ENCODE data around the gene PGS1. TPM values are rescaled to one million over a fixed set of nuclear protein-coding genes. Genes with fewer than 3 reads are reported as not detected.

PGS1 gene
- total and polyA plus RNA-seq, 2 donors, result 33.7 to 44.0 TPM

GRCh38 chr17:78442648-78443218 lies 64.3 kb downstream of the PGS1 start:
- H3K36me3 ChIP-seq (ENCODE audit: insufficient read depth), result no peaks in the 10 kb centered on the region
- no peaks in the 10 kb centered on the region for H3K4me1 ChIP-seq (ENCODE audit: insufficient read depth)
- H3K4me3 ChIP-seq (ENCODE audit: low read depth, low read length), result no peak overlapping the region
- no peak for DNase-seq (ENCODE audit: extremely low spot score)
- H3K27ac ChIP-seq (ENCODE audit: low read depth), result no peak overlapping the region
- WGBS, result 58% methylated on average over 19 of the region's 19 CpGs

- DNase-seq (ENCODE audit: extremely low spot score), result no peak
- 86% methylated on average over 20 of the region's 20 CpGs for WGBS
- Histone ChIP-seq H3K36me3 (ENCODE audit: insufficient read depth) (no peaks in the 10 kb centered on the region), H3K27ac (ENCODE audit: low read depth) (no peak overlapping the region), H3K4me3 (ENCODE audit: low read depth, low read length) (no peak overlapping the region), H3K4me1 (ENCODE audit: insufficient read depth) (no peaks in the 10 kb centered on the region)
Observed at GRCh38 chr17:78444392-78444791, 65.9 kb downstream of the PGS1 start.

- Histone ChIP-seq H3K4me1 (ENCODE audit: insufficient read depth) (no peaks in the 10 kb centered on the region), H3K27ac (ENCODE audit: low read depth) (no peak overlapping the region), H3K4me3 (ENCODE audit: low read depth, low read length) (no peak overlapping the region), H3K36me3 (ENCODE audit: insufficient read depth) (no peaks in the 10 kb centered on the region)
- no peak for DNase-seq (ENCODE audit: extremely low spot score)
- WGBS, result 92% methylated on average over 7 of the region's 7 CpGs
Observed at GRCh38 chr17:78446833-78447232, 68.4 kb downstream of the PGS1 start.

- no peaks in the 10 kb centered on the region for H3K36me3 ChIP-seq (ENCODE audit: insufficient read depth)
- WGBS, result 62% methylated on average over 5 of the region's 5 CpGs
- no peak overlapping the region for H3K4me3 ChIP-seq (ENCODE audit: low read depth, low read length)
- no peak overlapping the region for H3K27ac ChIP-seq (ENCODE audit: low read depth)
- DNase-seq (ENCODE audit: extremely low spot score), result no peak
- no peaks in the 10 kb centered on the region for H3K4me1 ChIP-seq (ENCODE audit: insufficient read depth)
Observed at GRCh38 chr17:78448356-78448993, 70.0 kb downstream of the PGS1 start.

GRCh38 chr17:78449983-78450595 lies 71.6 kb downstream of the PGS1 start:
- 90% methylated on average over 14 of the region's 14 CpGs for WGBS
- no peaks in the 10 kb centered on the region for H3K36me3 ChIP-seq (ENCODE audit: insufficient read depth)
- H3K4me3 ChIP-seq (ENCODE audit: low read depth, low read length), result no peak overlapping the region
- H3K4me1 ChIP-seq (ENCODE audit: insufficient read depth), result no peaks in the 10 kb centered on the region
- no peak overlapping the region for H3K27ac ChIP-seq (ENCODE audit: low read depth)
- DNase-seq (ENCODE audit: extremely low spot score), result no peak

- 67% methylated on average over 20 of the region's 20 CpGs for WGBS
- no peak overlapping the region for H3K27ac ChIP-seq (ENCODE audit: low read depth)
- H3K4me3 ChIP-seq (ENCODE audit: low read depth, low read length), result no peak overlapping the region
- DNase-seq (ENCODE audit: extremely low spot score), result no peak
- H3K4me1 ChIP-seq (ENCODE audit: insufficient read depth), result no peaks in the 10 kb centered on the region
- no peaks in the 10 kb centered on the region for H3K36me3 ChIP-seq (ENCODE audit: insufficient read depth)
Observed at GRCh38 chr17:78450696-78451345, 72.4 kb downstream of the PGS1 start.

- Histone ChIP-seq H3K4me3 (ENCODE audit: low read depth, low read length) (no peak overlapping the region), H3K27ac (ENCODE audit: low read depth) (no peak overlapping the region), H3K36me3 (ENCODE audit: insufficient read depth) (no peaks in the 10 kb centered on the region), H3K4me1 (ENCODE audit: insufficient read depth) (no peaks in the 10 kb centered on the region)
- 81% methylated on average over 7 of the region's 7 CpGs for WGBS
- no peak for DNase-seq (ENCODE audit: extremely low spot score)
Observed at GRCh38 chr17:78451753-78452152, 73.3 kb downstream of the PGS1 start.

- WGBS, result 95% methylated on average over 20 of the region's 20 CpGs
- DNase-seq (ENCODE audit: extremely low spot score), result no peak
- no peaks in the 10 kb centered on the region for H3K36me3 ChIP-seq (ENCODE audit: insufficient read depth)
Observed at GRCh38 chr17:78454346-78454745, 75.9 kb downstream of the PGS1 start.

GRCh38 chr17:78458091-78458490 lies 79.6 kb downstream of the PGS1 start:
- Histone ChIP-seq H3K27ac (ENCODE audit: low read depth) (no peak overlapping the region), H3K4me3 (ENCODE audit: low read depth, low read length) (no peak overlapping the region), H3K36me3 (ENCODE audit: insufficient read depth) (no peaks in the 10 kb centered on the region), H3K4me1 (ENCODE audit: insufficient read depth) (no peaks in the 10 kb centered on the region)
- WGBS, result 79% methylated on average over 10 of the region's 10 CpGs
- no peak for DNase-seq (ENCODE audit: extremely low spot score)

More at GRCh38 chr17:78454346-78454745, 75.9 kb downstream of the PGS1 start:
- Histone ChIP-seq H3K4me3 (ENCODE audit: low read depth, low read length) (no peak overlapping the region), H3K27ac (ENCODE audit: low read depth) (no peak overlapping the region), H3K4me1 (ENCODE audit: insufficient read depth) (no peaks in the 10 kb centered on the region)

GRCh38 chr17:78458736-78459335 lies 80.4 kb downstream of the PGS1 start:
- DNase-seq (ENCODE audit: extremely low spot score), result no peak
- no peak overlapping the region for H3K27ac ChIP-seq (ENCODE audit: low read depth)
- no peak overlapping the region for H3K4me3 ChIP-seq (ENCODE audit: low read depth, low read length)
- 92% methylated on average over 37 of the region's 37 CpGs for WGBS
- H3K36me3 ChIP-seq (ENCODE audit: insufficient read depth), result no peaks in the 10 kb centered on the region
- H3K4me1 ChIP-seq (ENCODE audit: insufficient read depth), result no peaks in the 10 kb centered on the region

- Histone ChIP-seq H3K4me1 (ENCODE audit: insufficient read depth) (no peaks in the 10 kb centered on the region), H3K4me3 (ENCODE audit: low read depth, low read length) (no peak overlapping the region), H3K36me3 (ENCODE audit: insufficient read depth) (no peaks in the 10 kb centered on the region), H3K27ac (ENCODE audit: low read depth) (no peak overlapping the region)
- no peak for DNase-seq (ENCODE audit: extremely low spot score)
- WGBS, result 90% methylated on average over 21 of the region's 21 CpGs
Observed at GRCh38 chr17:78459696-78460095, 81.2 kb downstream of the PGS1 start.

- H3K4me3 ChIP-seq (ENCODE audit: low read depth, low read length), result no peak overlapping the region
- no peaks in the 10 kb centered on the region for H3K36me3 ChIP-seq (ENCODE audit: insufficient read depth)
- no peaks in the 10 kb centered on the region for H3K4me1 ChIP-seq (ENCODE audit: insufficient read depth)
- H3K27ac ChIP-seq (ENCODE audit: low read depth), result no peak overlapping the region
- no peak for DNase-seq (ENCODE audit: extremely low spot score)
- WGBS, result 88% methylated on average over 11 of the region's 11 CpGs
Observed at GRCh38 chr17:78460176-78460675, 81.8 kb downstream of the PGS1 start.

GRCh38 chr17:78460951-78461798 lies 82.7 kb downstream of the PGS1 start:
- Histone ChIP-seq H3K27ac (ENCODE audit: low read depth) (no peak overlapping the region), H3K36me3 (ENCODE audit: insufficient read depth) (no peaks in the 10 kb centered on the region), H3K4me1 (ENCODE audit: insufficient read depth) (no peaks in the 10 kb centered on the region), H3K4me3 (ENCODE audit: low read depth, low read length) (no peak overlapping the region)
- no peak for DNase-seq (ENCODE audit: extremely low spot score)
- 86% methylated on average over 34 of the region's 34 CpGs for WGBS

Data from urinary bladder (tissue), 4 donors.